Vagina (tissue), 2 donors: Measurements from ENCODE around the gene WDFY2.

Source experiments
- CTCF ChIP-seq, 3 experiments: fragments of 450-650 bp in 2 of 3; fragments of 200-600 bp in 1 of 3; sonication (generic) in 1 of 3; IDR thresholded peaks; one replicate each; pipeline ENCODE4 v1.5.1; 2017 to 2019; ENCODE audit warnings: antibody characterized with exemption in 3 of 3, mild to moderate bottlenecking in 2 of 3, moderate library complexity in 2 of 3
- POLR2AphosphoS5 ChIP-seq, 2 donors: sonication (generic); formaldehyde crosslinking; IDR thresholded peaks; one replicate each; pipeline ENCODE4 v1.9.0; 2017; ENCODE audit warnings: antibody characterized with exemption in 2 of 2, mild to moderate bottlenecking in 2 of 2, low read depth in 1 of 2; ENCODE audit not compliant: insufficient read depth in 1 of 2

GRCh38 chr13:51637852-51638215, 53.6 kb downstream of the WDFY2 start:
- TF ChIP-seq CTCF (IDR thresholded peaks at IDR 0.05): no peak
- no peak for TF ChIP-seq POLR2AphosphoS5 (IDR thresholded peaks at IDR 0.05; ENCODE audit: insufficient read depth in 1 of 2, low read depth in 1 of 2)
